NCI-H345 treated with DMSO at 0.1 percent for 48 hours (cell line): ENCODE results near the gene CERK.

ENCODE experiments used
- DNase-seq: peaks from one replicate; lab custom pipeline; 2025; ENCODE audit not compliant: unreplicated experiment; lab: John Stamatoyannopoulos, UW

CERK gene

DNA sequence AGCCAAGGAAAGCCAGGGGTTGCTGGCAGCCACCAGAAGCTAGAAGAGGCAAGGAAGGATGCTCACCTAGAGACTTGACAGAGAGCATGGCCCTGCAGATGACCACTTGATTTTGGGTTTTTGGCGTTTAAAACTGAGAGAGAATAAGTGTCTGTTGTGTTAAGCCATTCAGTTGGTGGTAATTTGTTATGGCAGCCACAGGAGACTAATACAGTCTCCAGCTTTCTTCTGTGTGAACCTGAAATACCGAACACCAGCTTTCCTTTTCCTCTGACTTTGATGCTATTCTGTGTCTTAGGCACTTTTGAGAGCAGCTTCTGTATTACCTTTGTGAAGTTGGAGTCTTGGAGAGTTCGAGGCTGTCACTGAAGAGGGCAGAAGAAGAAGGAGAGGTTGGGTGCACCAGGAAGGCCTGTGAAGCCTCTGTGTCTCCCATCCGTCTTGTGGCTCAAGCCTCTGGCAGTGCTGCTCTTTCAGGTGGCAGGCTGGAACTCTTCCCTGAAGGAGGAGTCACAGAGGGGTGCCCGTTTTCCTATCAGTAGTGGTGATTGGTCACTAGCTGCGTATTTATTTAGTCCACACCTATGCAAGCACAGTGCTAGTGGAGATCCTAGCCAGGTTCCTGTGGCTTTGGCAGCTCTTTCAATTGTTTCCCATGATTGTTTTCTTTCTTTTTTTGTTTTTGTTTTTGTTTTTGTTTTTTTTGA is 26.9 kb upstream of the CERK start:
- DNase-seq, result no peak

DNA sequence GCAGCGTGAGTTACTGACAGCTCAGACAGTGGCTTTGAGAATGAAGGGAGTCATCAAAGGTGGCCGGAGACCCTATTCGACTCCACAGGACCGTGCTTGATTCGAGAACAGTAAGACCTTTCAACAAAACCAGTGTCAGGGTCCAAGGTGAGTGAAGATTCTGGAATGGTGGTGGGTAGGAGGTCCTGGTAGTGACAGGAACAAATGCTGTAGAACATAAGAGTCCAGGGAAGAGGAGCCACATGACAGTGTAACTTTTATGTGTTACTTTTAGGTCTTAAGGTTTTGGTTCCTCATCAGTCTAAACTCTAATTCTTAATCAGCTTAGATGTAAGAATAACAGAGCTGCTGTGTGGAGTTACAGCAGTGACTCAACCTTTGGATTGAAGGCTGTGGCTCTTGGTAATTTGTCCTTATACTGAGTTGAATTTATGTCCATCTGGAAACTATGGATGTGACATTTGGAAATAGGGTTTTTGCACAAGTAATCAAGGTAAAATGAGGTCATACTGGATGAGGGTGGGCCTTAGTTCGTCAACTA is 26.2 kb upstream of the CERK start:
- no peak for DNase-seq

DNA sequence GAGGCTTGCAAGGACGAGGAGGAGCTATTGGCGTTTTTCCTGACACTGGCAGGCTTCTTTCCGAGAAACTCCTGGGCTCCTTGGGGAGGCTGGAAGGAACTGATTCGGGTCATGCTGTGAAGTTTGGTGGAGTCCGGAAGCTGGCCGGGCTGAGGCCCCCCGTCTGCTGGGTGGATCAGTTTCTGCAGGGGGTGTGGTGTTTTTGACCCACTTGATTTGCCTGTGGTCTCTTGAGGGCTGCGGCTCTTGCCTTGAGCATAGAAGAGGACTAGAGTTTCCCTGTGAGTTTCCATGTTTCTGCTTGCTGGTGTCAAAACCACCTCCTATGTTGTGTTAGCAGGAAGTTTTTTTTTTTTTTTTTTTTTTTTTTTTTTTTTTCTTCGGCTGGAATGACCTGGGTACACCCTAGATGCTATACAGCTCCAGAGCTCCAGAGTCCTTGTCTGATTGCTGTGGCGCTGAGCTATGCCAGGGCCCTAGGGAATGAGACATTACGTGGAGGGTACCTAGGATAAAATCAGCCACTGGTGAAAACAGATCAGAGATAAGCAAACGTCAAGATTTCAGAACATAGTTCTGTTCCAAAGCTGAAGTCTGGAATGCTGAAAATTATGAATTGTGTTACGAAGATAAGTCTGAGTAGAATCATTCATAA is 25.1 kb upstream of the CERK start:
- DNase-seq, result no peak

DNA sequence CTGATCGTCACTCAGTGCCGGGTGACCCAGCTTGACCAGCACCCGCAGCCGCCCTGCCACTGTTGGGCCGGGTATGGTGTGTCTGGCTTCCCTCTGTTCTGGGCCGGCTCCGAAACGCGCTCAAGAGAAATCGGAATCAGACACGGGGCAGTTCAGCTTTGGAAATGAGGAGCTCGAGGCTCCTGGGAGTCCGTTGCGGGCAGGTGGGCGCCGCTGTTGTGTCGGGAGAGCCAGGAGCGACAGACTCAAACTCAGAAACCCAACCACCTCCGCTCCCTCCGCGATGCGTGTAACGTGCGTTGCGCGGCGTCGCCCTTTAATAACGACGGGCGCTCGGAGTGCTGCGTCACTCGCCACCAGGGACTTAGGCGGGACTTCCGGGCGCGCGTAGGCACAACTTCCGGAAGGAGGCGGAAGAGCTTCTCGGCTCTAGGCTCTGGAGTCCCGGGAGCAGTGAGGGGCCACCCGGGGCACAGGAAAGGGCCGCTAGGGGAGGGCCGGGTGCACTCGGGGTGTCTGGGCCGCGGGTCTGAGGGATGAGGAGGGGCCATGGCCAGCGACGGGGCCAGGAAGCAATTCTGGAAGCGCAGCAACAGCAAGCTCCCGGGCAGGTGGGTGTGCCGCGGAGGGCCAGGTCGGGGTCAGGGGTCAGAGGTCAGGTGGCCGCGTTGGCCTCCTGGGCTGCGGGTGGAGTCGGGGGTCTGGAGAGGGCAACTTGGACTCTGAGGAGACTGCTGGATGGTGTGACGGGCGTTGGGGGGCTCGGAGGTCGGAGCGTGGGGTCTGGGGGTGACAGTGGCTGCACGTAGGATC is 24.4 kb upstream of the CERK start, which contains the start of gene TBC1D22A:
TSS of gene TBC1D22A (plus strand) at position 413 of the 813 bp plus-strand sequence. CDS start at position 550, 137 bp downstream.
- DNase-seq, result peak; percentile 84

DNA sequence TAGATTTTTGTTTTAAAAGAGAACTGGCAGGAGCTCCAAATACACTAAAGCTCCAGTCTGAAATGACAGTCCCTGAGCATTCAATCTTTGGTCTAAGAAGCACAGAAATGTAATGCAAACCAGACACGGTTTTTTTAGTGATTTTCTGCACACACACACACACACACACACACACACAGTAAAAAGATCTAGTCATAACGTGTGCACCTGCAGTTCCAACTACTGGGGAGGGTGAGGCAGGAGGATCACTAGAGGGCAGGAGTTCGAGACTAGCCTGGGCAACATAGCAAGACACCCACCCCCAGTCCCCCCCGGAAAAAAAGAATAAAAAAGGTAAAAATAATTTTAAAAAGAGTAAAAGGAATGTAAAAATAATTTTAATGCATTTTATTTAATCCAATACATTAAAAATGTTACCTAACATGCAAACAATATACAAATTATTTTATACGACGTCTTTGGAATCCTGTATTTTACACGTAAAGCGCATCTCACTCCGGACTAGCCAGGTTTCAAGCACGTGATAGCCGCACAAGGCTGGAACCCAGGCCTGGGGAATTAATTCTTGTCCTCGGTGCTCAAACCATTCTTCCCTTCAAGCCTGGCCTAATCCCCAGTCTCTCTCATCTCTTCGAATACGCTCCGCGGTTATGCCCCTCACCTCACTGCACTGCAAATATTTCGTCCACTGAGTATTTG is 23.6 kb upstream of the CERK start:
- DNase-seq, result no peak

DNA sequence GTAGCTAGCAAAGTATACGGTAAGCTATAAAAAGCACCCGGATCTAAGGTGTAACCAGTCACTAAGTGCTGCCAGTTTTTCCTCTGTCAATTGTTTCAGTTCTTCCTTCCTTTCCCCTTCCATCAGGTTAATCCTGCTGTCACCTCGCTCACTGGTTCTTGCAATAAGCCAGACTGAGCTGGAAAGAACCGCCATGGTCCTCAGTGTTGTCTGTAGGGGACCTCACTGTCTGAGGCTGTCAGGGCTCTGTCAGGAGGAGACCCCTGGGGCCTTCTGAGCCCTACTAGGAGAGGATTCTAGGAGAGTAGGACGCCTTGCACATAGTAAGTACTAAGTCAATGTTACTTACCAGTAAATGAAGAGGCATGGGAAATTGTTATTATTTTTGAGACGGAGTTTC is 23.0 kb upstream of the CERK start:
- DNase-seq, result no peak

DNA sequence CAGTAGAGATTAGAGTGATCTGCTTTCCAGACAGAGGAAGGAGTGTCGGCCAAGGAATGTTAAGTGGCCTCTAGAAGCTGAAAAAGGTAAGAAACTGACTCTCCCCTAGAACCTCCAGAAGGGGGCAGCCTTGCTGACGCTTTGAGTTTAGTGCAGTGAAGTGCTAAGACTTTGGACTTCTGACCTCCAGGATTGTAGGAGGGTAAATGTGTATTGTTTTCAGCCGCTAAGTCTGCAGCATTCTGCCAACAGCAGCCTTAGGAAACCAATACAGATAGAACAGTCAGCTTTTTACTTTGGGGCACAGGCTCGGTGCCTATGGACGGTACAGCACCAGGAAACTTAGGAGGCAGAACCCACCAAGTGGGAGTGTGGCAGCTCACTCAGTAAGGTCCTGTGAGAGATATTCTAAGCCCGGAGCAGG is 20.8 kb upstream of the CERK start:
- DNase-seq, result no peak

DNA sequence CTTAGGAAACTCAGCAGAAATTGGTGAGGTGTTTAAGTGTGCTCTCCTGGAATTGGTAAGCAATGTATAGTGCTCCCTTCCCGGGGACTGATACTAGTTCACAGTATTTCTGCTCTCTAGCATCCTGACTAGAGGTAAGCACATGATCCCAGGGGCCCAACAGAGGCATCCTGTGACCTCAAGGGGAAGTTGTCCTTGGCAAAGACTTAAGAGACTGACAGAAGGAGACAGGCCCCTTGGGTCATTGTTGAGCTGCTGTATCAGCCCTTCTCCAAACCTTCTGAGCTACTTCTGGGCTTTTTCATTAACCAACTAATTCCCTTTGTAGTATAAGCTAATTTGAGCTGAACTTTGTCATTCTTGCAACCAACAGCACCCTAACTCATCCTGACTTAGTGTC is 20.1 kb upstream of the CERK start:
- DNase-seq, result no peak

DNA sequence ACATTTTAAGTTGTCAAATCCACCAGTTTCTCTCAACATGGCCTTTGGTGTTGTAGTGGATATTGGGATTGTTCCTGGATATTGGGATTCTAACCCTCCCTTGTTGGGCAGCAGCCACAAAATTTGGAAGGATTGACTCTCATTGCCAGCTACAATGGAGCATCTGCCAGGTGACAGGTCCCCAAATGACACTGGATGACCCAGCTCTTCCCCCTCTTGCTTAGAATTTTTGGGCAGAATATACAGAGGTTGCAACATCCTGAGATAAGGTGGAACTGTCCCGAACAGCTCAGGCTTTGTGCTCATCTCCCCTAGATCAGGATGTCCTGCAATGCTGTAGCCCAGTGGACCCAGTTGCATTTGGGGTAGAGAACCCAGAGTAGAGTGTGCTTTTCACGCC is 19.1 kb upstream of the CERK start:
- no peak for DNase-seq

DNA sequence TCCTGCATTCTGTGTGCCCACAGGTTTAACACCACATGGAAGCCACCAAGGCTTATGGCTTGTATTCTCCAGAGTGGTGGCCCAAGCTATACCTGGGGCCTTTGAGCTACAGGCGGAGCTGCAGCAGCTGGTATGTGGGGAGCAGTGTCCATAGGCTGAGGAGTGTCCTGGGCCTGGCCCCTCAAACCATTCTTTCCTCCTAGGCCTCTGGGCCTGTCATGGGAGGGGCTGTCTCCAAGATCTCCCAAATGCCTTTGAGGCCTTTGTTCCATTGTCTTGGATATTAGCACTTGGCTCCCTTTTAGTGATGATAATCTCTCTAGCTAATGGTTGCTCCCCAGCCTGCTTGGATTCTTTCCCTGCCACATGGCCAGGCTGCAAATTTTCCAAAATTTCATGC is 18.0 kb upstream of the CERK start:
- no peak for DNase-seq

DNA sequence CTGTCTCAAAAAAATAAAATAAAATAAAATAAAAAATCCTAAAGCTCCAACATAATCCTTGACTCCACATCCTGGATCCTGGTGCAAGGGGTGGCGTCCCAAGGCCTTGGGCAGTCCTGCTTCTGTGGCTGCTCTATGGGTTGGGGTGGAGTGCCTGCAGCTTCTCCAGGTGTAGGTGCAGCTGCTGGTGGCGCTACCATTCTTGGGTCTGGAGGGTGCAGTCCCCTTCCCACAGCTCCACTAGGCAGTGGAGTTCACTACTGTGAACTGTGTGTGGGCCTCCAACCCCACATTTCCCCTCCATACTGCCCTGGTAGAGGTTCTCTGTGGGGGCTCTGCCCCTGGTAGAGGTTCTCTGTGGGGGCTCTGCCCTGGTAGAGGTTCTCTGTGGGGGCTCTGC is 17.5 kb upstream of the CERK start:
- DNase-seq, result no peak

DNA sequence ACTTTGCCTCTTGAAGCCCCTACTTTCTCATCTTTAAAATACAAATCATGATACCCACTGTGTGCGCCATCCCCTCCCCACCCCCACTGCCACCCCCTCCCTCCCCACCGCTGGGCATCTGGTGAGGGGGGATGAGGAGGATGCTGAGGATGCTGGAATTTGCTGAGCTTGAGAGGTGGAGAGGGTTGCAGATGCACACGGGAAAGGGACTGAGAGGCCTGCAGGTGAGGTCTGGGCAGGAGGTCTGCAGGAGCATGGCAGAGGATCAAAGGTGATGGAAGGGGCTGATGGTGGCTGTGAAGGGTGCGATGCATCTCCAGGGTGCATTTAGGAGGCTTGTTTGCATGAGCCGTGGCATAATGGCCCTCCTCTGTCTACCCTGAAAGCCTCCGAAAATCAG is 16.8 kb upstream of the CERK start:
- DNase-seq, result no peak

DNA sequence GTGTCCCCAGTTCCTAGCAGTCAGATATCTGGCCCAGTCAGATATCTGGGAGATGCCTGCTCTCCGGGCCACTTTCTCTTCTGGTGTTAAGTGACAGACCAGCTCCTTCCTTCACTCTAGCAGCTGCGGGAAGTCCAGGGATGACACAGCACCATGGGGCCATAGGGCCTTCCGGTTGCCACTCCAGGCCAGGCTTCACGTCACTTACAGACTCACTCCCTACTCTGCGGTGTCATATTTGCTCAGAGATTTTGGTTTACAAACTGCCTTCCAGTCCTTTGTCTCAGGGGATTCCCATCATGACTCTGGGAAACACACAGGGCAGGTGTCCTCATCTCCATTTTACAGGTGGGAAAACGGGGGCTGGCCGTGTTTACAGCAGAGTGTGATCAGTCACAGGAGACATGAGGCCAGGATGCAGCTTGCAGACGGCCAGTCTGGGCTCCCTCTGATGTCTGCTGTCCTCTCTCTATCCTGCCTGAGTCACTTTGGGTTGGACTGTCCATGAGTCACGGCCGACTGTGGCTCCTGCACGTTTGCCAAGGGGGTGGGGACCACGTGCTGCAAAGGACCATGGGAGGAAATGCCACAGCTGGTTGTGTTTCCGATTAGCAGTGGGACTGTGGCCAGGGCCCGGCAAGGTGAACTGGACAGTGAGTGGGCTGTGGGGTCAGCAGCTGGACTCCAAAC is 16.2 kb upstream of the CERK start:
- no peak for DNase-seq

DNA sequence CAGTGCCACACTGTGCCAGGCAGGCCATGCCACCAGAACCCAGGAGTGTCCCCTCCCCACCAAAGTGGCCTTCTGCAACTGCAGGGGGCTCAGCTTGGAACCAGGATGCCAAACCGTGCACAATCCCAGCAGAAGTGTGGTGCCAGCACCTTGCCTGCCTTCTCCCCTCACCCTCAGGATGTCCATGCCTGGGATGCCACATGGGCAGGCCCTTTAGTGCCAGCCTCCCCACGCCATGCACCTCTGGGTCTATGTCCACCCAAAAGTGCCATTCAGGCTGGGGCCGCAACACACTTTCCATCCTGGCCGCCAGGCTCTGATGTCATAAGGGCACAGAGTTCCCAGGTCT is 15.7 kb upstream of the CERK start:
- DNase-seq, result no peak

DNA sequence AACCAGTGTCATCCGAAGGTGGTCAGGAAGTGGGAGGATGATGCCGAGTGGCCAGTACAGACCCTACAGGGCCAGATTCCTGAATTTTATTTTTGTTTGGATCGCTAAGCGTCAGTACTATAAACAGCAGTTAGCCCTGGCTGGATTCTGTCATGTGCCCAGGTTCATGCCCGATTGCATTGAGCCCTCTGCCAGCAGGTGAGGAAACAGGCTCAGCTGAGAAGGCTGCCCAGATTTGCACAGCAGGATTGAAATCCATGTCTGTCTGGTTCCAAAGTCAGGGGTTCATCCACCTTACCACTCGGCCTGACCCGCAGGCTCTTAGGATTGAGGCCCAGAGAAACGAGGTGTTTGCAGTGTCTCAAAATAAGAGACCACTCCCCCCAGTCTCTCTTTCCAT is 15.3 kb upstream of the CERK start:
- DNase-seq, result no peak

DNA sequence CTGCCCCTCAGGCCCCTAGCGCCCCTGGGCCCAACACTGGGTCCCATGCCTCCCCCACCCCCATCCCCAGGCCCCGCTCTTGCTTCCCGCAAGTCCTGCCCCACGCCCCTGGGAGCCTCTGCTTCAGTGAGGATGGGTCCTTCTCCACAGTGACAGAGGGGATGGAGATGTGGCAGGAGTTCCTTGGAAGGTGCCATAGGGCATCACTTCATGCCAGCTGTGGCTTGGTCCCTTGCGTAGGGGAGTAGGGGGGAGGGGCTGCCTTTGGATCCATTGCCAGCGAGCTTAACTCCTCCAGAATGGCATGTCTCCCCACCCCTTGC is 14.9 kb upstream of the CERK start:
- DNase-seq, result no peak

DNA sequence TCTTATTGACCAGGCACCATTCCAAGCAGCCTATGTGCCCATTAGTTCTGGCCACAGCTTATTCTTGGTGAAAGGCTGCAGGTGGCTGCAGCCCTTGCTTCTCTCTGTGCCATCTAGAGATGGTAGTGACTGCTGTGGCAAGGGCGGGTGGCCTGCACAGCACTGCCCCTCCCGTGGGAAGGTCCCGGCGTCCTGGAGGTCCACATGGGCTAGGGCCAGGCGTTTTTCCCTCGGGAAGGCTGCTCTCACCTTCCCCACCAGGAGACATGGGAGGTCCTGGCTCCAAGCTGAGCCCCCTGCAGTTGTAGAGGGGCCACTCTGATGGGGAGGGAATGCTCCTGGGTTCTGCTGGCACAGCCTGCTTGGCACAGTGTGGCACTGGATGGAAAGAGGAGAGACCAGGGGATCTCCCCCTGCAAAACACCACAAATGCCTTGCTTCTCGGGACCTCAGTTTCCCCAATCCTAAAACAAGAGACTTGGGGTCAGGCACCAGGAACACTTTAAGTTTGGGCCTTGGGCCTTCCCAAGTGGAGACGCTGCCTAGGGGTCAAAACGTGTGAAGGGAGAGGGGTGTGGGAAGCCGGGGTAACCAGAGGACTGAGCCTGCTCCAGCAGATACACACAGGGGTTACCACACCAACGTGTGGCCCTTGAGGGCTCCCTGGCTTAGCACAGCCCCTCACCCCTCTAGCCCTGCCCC is 14.4 kb upstream of the CERK start:
- no peak for DNase-seq

DNA sequence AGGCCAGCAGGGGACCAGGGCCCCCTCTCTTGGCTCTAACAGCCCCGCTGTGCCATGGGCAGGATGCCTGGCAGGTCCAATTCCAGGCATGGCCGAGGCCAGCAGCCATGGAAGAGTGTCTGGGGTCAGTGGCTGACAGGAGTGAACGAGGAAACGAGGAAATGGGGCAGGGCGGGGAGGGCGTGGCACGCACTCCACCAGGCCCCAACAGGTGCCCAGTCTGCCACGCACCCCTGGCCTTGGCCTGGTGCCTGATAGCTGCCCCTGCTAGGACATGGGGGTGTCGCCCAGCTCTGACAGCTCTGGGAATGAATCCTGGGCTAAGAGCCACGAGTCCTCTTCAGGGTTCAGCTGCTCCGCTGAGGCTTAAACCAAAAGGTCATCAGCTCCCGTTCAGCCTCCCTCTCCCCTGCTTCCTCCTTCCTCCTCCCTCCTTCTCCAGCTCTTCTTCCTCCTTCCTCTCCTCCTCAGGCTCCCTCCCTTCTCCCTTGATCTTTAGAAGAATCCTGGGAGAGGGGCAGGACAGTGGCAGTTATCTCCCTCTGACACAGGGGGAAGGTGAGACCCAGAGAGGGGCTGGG is 12.9 kb upstream of the CERK start:
- no peak for DNase-seq

DNA sequence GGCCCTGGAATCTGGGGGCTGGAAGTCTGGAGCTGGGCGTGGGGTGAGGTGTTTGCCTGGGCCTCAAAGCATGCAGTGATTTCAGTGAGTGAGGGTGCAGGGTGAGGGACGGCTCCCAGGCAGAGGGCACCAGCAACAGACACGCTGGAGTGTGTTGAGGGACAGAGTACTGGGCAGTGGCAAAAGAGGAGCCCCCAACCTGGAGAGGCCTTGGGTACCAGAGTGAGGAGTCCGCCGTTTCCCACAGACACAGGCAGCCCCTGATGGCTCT is 12.4 kb upstream of the CERK start:
- DNase-seq, result no peak
